Activated T-cell treated with anti-CD3 and anti-CD28 coated beads, Interleukin-2, amount 50 U/mL, for 72 hours (primary cell): ENCODE data around the gene RGN. TPM values are rescaled to one million over a fixed set of nuclear protein-coding genes. Genes with fewer than 3 reads are reported as not detected.

Experiments
- ATAC-seq, 2 donors: fragments of 150-1000 bp; cut with Tn5 transposase; replicated peaks in 1 of 2; 2 replicates each; pipeline ENCODE4 v1.10.0; 2021; ENCODE audit warnings: moderate library complexity in 2 of 2, mild to moderate bottlenecking in 1 of 2
- DNase-seq, 2 donors: peaks; one replicate each; pipeline ENCODE4 v3.0.0; 2021 to 2022; ENCODE audit warnings: mixed read lengths in 1 of 2
- H3K27ac Mint-ChIP-seq: one replicate; pipeline ENCODE4 v1.8.0; 2022; ENCODE audit warnings: mild to moderate bottlenecking, moderate library complexity, mixed read lengths
- H3K27me3 Mint-ChIP-seq: one replicate; pipeline ENCODE4 v1.8.0; 2022; ENCODE audit warnings: low read depth, mixed read lengths
- H3K36me3 Mint-ChIP-seq, 2 donors: one replicate each; pipeline ENCODE4 v1.8.0; 2022; ENCODE audit warnings: mixed read lengths in 2 of 2, mild to moderate bottlenecking in 1 of 2; ENCODE audit not compliant: insufficient read depth in 2 of 2
- H3K4me1 Mint-ChIP-seq: one replicate; pipeline ENCODE4 v1.8.0; 2022; ENCODE audit warnings: low read depth, mixed read lengths
- H3K4me3 Mint-ChIP-seq, 2 donors: one replicate each; pipeline ENCODE4 v1.8.0; 2022; ENCODE audit warnings: mild to moderate bottlenecking in 2 of 2, mixed read lengths in 2 of 2, moderate library complexity in 2 of 2
- H3K9me3 Mint-ChIP-seq, 2 donors: one replicate each; pipeline ENCODE4 v1.8.0; 2022; ENCODE audit warnings: mixed read lengths in 2 of 2
- total RNA-seq, 2 donors: library from RNA; stranded (reverse); gene quantifications; one replicate each; pipeline ENCODE4 v1.2.3, GENCODE V29; 2022

RGN gene
- total RNA-seq: not detected

DNA sequence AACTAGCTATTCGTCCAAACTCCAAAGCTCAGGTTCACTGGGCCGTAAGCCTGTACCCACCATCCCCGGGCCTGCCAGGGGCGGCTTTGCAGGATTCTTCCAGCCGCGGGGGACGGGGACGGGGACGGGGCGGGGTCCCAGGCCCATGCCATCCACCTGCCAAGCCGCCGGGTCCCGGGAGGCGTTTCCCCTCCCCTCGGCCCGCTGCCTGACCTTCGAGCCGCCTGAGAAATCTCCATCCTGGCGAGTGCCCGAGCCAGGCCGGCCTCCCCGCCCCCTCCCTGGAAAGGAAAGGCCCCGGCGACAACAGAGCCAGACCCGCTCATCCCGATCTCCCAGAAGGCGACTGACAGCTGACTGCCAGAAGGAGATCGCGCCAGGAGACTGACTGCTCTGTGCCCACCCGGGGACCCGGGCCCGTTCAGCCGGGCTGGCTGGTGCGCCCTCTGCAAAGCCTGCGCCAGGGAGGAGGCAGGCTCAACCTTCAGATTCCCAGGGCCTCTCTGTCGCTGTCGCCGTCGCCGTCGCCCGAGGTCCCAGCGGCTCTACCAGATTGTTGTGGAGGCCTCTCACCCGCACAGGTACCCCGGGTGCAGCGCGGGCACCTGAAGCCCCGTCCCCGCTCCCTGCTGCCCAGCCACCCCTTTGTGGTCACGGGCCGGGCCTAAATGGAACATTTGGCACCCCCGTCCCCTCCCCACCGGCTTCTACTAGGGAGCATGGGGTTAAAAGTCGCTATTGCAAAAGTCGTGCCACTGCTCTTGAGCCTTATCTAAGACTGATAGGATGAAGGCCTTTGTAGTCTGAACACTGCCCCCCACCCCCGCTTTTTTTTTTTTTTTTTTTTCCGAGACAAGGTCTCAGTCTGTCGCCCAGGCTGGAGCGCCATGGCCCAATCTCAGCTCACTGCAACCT lies at the start of gene RGN:
Gene RGN, plus strand, starts transcription at position 315 of the 915 bp plus-strand sequence. CDS start 2,702 bp downstream, outside the sequence.
- no peaks in the 10 kb centered on the region for H3K4me1 Mint-ChIP-seq
- no peaks in the 10 kb centered on the region for H3K36me3 Mint-ChIP-seq
- peaks cover 0 to under 1% of the 10 kb centered on the region in 2 donors for H3K9me3 Mint-ChIP-seq
- no peak for ATAC-seq
- no peak within 1 kb of the TSS for H3K4me3 Mint-ChIP-seq
- peaks cover 15% of the 10 kb centered on the region for H3K27me3 Mint-ChIP-seq
- no peak within 1 kb of the TSS for H3K27ac Mint-ChIP-seq
- DNase-seq: no peak

DNA sequence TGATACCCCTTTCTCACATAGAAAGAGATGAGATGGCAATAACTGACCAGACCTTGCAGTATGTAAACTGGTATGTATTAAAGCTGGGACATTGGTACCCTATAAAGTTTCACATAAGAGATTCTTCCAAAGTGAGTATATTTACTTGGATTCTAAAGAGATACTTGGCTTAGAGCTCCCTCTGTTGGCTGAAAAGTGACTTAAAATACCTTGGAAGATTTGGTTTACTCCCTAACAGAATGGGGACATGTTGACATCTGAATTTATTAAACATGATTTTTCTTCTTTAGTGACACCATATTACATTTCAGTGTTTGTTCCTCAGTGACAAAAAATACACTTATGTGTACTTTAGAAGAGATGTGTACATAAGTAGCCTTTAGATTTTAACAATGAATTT lies 47.9 kb upstream of the RGN start:
- Mint-ChIP-seq H3K27me3 (peaks cover 23% of the 10 kb centered on the region), H3K4me1 (no peaks in the 10 kb centered on the region), H3K36me3 (no peaks in the 10 kb centered on the region), H3K4me3 (no peak overlapping the region), H3K9me3 (no peaks in the 10 kb centered on the region), H3K27ac (no peak overlapping the region)
- ATAC-seq (no peak), DNase-seq (peak; percentile 2 to 23)

DNA sequence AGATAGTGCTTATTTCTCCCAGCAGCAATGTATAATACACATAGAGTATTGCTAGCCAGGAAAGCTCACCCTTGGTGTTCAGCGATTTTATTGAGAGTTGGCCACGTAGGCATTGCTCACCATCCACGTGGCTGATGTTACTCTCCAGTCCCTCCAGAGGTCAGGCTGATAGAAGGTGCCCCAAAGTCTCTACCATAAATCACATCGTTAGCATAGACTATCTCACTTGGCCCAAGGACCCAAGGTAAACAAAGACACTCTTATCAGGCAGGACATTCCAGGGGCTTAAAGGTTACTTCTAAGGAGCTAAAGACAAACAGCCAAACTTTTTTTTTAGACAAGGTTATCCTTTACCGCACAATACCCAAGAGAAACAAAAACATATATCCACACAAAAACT lies 30.3 kb upstream of the RGN start:
- Mint-ChIP-seq H3K9me3 (peaks cover 5 to 9% of the 10 kb centered on the region in 2 donors), H3K27ac (no peak overlapping the region), H3K27me3 (peaks cover 21% of the 10 kb centered on the region), H3K36me3 (peaks cover 4 to 12% of the 10 kb centered on the region in 2 donors), H3K4me3 (no peak overlapping the region), H3K4me1 (no peaks in the 10 kb centered on the region)
- ATAC-seq (no peak), DNase-seq (no peak)

DNA sequence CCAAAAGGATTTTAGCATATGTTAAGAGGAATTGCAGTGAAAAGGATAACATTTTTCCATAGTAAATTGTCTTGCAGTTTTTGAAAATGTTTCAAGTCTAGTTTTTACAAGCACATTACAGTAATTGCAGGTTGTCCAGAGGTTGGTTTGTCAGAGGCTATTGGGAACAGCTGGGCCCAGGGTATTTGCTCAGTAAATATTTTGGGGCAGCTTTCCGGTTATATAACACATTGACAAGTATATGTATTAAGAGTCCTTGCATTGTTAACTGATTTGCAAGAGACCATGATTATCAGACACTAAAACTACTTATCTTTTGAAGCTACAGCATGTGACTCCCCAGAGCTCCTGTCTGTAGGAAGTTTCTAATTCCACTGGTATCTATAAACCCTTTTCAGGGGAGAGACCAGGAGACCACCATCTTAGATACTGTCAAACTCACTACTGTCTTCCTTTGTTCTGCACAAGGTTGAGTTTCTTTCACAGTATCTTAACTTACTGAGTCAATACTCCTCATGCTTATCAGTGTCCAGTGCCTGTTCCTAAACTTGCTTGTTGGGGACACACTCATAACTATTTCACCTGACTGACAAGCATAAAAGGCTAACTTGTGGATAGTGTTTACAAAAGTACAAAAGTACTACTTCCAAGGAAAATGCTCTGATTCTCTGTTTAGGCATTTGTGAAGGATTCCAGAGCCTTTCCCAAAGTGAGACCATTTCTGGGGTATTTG lies 18.9 kb upstream of the RGN start:
- Mint-ChIP-seq H3K27ac (no peak overlapping the region), H3K9me3 (no peaks in the 10 kb centered on the region), H3K4me1 (no peaks in the 10 kb centered on the region), H3K27me3 (peaks cover 36% of the 10 kb centered on the region), H3K4me3 (no peak overlapping the region), H3K36me3 (no peaks in the 10 kb centered on the region)
- DNase-seq (no peak), ATAC-seq (no peak)

DNA sequence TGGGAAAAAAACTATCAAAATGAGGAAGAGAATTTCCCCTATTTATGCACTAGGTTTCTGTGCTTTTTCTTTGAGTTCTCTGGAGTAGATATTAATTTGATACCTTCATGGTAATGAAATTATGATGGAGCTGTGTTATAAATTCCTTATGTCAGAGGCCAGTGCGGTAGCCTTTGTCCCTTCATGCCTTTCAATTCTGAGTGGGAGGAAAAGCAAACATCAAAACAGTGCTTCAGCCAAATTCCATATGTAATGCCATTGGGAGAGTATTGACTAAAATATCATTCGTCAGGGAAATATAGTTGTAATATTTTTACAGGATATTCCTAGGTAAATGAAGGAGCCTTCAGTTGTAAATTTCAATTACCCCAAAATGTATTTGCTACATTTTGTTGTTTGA lies 17.5 kb upstream of the RGN start:
- Mint-ChIP-seq H3K4me1 (no peaks in the 10 kb centered on the region), H3K9me3 (no peaks in the 10 kb centered on the region), H3K4me3 (no peak overlapping the region), H3K36me3 (no peaks in the 10 kb centered on the region), H3K27me3 (peaks cover 36% of the 10 kb centered on the region), H3K27ac (no peak overlapping the region)
- no peak for DNase-seq
- ATAC-seq: no peak

DNA sequence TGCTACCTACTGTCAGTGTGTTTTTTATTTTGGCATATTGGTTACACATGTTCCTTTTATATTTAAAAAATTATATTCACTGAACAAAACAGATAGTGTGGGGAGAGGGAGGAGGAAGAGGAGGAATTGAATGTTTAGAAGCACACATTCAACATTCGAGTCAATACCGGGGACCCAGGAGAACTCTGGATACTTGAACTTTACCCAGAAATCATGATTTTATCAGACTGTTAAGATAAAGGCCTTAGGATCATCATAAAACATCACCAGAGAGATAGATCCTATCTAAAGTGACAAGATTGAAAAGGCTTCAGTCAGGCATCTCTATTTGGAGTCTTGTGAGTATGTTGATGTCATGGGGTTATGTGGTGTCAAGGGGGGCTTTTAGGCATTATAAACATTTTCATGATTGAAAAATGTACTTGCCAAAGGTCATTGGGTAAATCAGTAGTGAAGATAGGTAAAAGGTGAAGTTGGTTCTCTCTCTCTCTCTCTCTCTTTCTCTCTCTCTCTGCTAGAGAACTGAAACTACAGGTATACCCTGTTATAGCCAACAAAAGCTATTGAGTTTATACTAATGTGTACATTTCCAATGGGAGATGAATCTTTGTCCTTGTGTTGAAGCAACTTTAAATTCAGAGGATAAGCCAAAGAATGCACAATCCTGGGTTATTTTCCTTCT lies 16.9 kb upstream of the RGN start:
- H3K36me3 Mint-ChIP-seq: no peaks in the 10 kb centered on the region
- H3K4me1 Mint-ChIP-seq: no peaks in the 10 kb centered on the region
- no peak for ATAC-seq
- H3K27ac Mint-ChIP-seq: no peak overlapping the region
- H3K9me3 Mint-ChIP-seq: no peaks in the 10 kb centered on the region
- no peak for DNase-seq
- H3K27me3 Mint-ChIP-seq: peaks cover 31% of the 10 kb centered on the region
- H3K4me3 Mint-ChIP-seq: no peak overlapping the region

DNA sequence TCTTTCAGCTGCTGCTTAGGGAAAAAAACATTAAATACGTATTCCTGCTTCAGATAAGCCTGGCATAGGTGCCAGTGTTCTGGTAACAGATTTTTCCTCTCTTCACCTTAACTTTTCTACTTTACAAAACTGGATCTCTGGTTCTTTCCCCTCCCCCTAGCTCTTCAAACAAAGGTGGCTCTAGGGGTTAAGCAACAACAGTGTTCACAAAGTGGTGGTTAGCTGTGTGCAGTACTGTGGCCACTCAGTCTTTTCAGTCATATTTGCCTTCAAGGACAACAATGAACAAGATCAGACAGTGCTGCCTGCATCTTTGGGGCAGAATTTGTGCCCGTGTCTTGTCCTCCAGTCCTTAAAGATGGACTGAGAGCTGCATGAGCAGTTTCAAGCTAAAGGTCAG lies 15.1 kb upstream of the RGN start:
- no peaks in the 10 kb centered on the region for H3K4me1 Mint-ChIP-seq
- no peak overlapping the region for H3K4me3 Mint-ChIP-seq
- ATAC-seq (no peak), DNase-seq (no peak)
- peaks cover 25% of the 10 kb centered on the region for H3K27me3 Mint-ChIP-seq
- H3K9me3 Mint-ChIP-seq: no peaks in the 10 kb centered on the region
- H3K27ac Mint-ChIP-seq: no peak overlapping the region
- no peaks in the 10 kb centered on the region for H3K36me3 Mint-ChIP-seq

DNA sequence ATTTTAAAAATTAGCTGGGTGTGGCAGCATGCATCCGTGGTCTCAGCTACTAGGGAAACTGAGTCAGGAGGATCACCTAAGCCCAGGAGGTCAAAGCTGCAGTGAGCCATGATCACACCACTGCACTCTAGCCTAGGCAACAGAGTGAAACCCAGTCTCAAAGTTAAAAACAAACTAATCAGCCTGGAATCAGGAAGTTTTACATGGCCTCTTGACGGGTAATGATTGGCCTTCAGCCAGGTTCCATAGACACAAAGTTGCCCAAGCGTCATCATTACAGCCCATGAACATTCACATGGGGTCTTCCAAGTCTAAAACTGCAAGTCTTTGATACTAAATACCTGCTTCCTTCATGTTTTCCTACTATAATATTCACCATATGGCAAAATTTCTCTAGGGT lies 10.0 kb upstream of the RGN start:
- H3K4me1 Mint-ChIP-seq: no peaks in the 10 kb centered on the region
- peaks cover 7% of the 10 kb centered on the region for H3K27me3 Mint-ChIP-seq
- H3K36me3 Mint-ChIP-seq: no peaks in the 10 kb centered on the region
- H3K27ac Mint-ChIP-seq: no peak overlapping the region
- no peak for DNase-seq
- H3K9me3 Mint-ChIP-seq: no peaks in the 10 kb centered on the region
- no peak for ATAC-seq
- H3K4me3 Mint-ChIP-seq: no peak overlapping the region

DNA sequence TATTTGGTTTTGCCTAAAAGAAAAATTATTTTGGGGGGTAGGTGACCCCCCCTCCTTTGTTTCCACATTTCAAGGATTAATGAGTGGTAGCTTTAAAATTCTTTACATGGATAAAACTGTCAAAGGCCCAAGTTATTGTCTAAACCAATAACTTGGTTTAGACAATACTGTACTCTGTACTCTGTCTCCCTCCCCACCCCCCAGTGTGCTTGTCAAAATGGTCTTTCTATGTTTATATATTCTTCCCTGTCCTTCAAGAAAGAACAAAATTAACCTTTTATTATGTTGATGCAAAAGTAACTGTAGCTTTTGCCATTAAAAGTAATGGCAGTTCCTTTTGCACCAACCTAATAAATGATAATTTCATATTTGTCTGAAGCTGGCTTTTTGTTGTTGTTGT lies 9.5 kb upstream of the RGN start:
- ATAC-seq: no peak
- H3K4me1 Mint-ChIP-seq: no peaks in the 10 kb centered on the region

DNA sequence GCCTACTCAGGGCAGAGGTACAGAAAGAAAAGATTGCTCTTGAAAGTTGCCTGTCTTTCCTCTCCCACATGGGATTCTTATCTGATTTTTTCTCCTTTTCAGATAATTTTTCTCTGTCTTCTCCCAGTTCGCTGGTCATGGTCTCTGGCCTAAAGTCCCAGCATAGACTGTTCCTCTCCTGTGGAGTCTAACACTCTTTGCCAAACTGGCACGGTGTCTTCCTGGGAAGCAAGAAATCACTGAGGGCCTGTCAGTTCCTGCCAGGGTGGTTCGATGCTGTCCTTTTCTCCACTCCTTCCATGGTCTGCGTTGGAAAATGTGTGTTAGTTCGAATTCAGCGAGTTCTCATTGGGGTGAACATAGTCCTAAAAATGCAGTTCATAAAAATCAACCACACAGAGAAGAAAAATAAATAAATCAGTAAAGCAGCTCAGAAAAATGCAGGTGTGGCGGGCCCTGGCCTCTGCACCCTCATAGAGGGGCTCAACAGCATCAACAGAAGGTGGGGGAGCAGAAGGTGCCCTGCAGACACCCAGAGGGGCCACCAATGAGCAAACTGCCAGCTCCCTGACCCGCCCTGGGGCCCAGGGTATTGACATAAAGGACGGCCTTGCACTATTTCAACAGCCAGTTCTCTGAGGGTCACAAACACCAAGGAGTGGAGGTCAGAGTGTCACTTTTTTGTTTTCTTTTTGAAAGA lies 2.1 kb downstream of the RGN start:
- Mint-ChIP-seq H3K9me3 (no peaks in the 10 kb centered on the region), H3K36me3 (no peaks in the 10 kb centered on the region), H3K27me3 (peaks cover 7% of the 10 kb centered on the region), H3K4me1 (no peaks in the 10 kb centered on the region), H3K4me3 (no peak overlapping the region), H3K27ac (no peak overlapping the region)
- DNase-seq (no peak), ATAC-seq (no peak)

More for the DNA sequence above, 9.5 kb upstream of the RGN start:
- DNase-seq: no peak
- Mint-ChIP-seq H3K27ac (no peak overlapping the region), H3K4me3 (no peak overlapping the region), H3K9me3 (peaks cover 0 to 2% of the 10 kb centered on the region in 2 donors), H3K27me3 (peaks cover 7% of the 10 kb centered on the region), H3K36me3 (no peaks in the 10 kb centered on the region)

DNA sequence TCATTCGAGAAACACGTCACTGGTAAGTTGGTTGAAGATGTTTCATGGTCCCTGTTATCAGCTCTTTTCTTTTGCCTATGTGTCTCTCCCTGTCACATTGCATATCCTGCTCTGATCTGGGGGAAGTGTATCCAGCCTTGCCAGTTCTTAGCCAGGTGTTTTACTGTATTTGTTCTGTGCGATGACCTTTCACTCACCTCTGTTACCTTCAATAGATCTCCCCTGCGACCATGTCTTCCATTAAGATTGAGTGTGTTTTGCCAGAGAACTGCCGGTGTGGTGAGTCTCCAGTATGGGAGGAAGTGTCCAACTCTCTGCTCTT lies 2.6 kb downstream of the RGN start:
- Mint-ChIP-seq H3K36me3 (no peaks in the 10 kb centered on the region), H3K27me3 (peaks cover 7% of the 10 kb centered on the region), H3K9me3 (no peaks in the 10 kb centered on the region), H3K27ac (no peak overlapping the region), H3K4me1 (no peaks in the 10 kb centered on the region), H3K4me3 (no peak overlapping the region)
- ATAC-seq (no peak), DNase-seq (no peak)

DNA sequence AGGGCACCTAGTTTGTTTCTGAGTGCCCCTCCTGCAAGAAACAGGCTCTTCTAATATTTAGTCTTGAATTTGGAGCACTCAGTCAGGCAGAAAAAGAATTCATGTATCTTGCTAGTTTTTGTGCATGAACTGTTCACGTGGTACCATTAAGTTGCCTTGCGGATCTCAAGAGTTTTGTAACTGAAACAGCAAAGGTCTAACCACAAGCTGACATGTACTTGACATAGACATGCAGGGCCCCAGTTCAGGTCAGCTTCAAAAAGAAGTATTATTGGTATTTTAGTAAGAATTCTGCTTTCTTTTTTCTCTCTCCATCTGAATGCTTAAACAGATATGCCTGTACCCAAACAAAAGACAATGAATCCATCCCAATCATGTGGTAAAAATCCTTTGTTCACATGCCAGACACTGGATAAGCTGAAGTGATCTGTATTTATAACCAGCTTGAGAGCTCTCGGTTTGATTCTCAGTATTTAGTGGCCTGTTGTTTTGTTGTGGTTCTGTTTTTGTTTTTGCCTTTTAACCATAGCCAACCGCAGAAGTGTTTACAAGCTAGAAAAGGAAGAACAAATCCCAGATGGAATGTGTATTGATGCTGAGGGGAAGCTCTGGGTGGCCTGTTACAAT lies 13.0 kb downstream of the RGN start:
- Mint-ChIP-seq H3K4me3 (no peak overlapping the region), H3K4me1 (peaks cover 7% of the 10 kb centered on the region), H3K9me3 (no peaks in the 10 kb centered on the region), H3K36me3 (no peaks in the 10 kb centered on the region), H3K27ac (no peak overlapping the region), H3K27me3 (peaks cover 16% of the 10 kb centered on the region)
- DNase-seq (no peak), ATAC-seq (peak in 1 of 2 donors; percentile 39)
